HG03045 (cell line): ENCODE results near the gene OR6C74.

Source experiments
- ATAC-seq: cut with Tn5 transposase; IDR thresholded peaks from one replicate; pipeline ENCODE4 v1.9.1; 2021; ENCODE audit warnings: mild to moderate bottlenecking, moderate library complexity; ENCODE audit not compliant: unreplicated experiment

Gene OR6C74

DNA sequence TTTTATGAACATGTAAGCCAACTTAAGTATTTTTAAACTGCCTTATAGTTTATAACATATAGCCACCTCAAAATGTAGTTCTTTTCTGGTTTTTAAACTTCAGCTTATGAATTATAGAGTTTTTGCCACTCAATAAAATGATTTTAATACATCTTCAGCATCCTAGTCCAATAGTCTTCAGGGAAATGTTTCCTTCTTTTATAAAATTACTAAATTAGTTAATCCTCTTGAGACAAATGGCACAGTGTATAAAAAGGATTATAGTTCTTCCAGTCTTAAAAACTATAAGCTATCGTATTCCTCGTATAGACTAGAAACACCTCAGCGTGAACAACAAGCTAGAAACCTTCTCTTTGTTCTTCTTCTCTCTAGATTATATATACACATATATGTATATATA lies at the start of gene OR6C74:
Gene OR6C74 (plus strand): TSS at position 301 of the 400 bp plus-strand sequence. CDS start 2,679 bp downstream, outside the sequence.
- no peak for ATAC-seq

DNA sequence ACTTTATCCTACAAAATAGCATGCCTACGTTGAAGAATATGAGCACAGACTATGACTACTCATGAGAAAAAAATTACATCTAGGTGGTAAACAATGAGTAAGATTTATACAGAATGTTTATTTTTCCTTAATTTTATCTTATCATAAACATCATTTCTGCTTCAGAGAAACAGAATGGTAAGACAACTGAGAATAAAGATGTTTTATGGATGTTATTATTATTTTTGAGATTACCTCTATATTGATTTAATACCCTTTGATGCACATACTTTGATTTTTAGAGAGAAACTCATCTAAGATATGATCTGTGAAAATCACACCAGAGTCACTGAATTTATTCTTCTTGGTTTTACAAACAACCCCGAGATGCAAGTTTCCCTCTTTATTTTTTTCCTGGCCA lies 23.7 kb upstream of the OR6C74 start, which contains the start of gene OR10A7:
Gene OR10A7 (plus strand): TSS at position 301 of the 400 bp plus-strand sequence. CDS start 0 bp downstream, at position 301.
- ATAC-seq, result no peak

DNA sequence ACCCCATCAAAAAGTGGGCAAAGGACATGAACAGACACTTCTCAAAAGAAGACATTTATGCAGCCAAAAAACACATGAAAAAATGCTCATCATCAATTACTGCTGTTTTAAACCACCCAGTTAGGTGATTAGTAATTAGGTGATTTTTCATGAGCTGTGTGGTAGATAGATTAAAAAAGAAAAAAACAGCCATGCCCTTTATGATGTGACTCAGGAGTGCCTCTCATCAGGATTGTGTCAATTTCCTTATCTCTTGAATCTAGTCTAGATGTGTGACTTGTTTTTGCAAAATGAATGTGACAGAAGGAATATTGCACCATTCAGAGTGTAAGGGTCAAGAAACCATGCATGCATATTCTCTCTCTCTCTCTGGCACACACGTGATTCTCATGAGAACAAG lies 17.9 kb upstream of the OR6C74 start:
- no peak for ATAC-seq

DNA sequence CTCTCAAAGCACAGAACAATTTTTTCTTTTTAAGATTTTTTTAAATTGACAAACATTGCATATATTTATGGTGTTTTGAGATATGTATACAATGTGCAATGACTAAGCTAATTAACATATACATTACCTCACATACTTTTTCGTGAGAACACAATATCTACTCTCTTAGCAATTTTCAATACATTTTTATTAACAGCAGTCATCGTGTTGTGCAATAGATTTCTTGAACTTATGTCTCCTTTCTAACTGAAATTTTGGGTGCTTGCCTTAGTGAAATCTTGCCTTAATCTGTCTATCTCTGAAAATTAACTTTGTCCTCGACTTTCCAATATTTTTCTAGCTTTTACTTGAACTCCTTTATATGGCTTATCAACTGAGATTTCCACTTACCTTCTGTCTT lies 16.8 kb upstream of the OR6C74 start:
- ATAC-seq, result no peak

DNA sequence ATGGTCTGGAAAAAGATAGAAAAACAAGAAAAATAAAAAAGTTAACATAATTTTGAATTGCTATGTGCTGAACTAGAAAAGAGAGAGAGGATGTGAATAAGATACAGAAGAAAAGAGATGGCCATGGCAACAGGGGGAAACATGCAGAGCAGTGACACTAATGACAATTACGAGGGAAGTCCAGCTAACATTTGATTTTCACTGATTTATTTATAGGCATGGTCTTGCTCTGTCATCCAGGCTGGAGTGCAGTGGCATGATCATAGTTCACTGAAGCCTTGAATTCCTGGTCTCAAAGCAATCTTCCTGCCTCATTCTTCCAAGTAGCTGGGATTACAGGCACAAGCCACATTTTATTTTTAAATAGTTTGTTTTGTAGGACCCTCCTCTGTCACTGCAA lies 1.8 kb downstream of the OR6C74 start:
- no peak for ATAC-seq

DNA sequence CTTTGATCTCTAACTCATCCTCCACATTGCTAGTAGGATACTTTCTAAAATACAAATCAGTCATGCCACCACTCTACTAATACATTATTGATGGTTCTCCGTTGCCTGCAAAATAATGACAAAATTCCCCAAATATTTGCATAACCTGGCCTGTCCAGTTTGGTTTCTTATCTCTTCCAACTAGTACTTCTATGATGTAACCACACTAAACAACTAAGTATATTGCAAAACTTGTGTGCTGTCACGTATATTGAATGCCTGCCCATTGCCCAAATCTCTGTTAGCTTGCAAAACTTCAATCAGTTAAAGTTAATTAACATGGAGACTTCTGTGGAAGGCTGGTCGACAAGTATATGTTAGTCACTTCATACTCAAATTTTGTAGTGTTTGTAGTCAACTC lies 6.5 kb downstream of the OR6C74 start:
- ATAC-seq, result no peak

DNA sequence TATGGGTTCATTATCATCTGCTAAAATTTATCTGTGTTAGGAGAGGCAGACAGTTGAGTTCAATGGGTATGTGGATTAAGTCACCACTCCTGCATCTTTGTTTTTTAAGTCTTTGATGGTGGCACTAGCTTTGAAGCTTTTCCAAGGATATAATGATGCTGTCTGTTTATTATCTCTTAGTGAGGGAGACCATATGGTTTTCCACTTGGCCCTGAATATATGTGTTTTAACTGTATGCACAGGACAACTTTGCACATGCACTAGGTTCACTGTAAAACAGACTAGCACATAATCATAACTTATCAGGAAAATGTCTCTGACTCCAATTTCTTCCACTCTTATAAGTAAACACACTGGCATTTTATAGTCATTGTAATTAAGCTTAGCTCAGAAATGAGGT lies 8.9 kb downstream of the OR6C74 start:
- no peak for ATAC-seq

DNA sequence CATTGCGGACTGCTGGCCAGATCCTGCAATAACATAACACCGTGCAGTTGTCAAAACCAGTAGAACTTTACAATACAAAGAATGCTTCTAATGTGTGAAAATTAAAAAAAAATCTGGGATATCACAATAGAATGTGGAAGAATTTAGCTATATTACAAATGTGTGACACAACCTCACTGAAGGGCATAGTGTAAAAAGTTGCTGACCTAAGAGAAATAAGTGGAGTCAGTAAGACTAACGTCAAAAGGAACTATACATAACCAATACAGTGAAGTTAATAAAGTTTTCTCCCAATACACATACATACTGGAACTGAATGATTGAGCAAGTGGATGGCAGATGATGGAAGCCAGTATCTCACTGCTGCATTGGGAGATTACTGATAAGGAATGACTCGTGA lies 12.4 kb downstream of the OR6C74 start:
- ATAC-seq, result no peak

DNA sequence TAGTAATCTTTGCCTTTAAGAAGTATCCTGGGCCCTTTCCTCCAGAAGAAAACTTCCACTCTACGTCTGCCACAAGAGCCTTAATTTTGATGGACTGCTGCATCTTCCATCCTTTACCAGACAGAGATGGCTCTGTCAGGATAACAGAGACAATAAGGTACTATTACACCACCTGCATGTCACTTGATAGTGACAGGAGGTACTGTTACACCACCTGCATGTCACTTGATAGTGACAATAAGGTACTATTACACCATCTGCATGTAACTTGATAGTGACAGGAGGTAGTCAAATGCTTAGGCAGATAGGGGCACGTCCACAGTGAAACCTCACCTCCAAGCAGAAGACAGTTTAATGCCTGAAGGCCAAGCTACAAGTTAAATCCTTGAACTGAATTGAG lies 13.9 kb downstream of the OR6C74 start:
- no peak for ATAC-seq

DNA sequence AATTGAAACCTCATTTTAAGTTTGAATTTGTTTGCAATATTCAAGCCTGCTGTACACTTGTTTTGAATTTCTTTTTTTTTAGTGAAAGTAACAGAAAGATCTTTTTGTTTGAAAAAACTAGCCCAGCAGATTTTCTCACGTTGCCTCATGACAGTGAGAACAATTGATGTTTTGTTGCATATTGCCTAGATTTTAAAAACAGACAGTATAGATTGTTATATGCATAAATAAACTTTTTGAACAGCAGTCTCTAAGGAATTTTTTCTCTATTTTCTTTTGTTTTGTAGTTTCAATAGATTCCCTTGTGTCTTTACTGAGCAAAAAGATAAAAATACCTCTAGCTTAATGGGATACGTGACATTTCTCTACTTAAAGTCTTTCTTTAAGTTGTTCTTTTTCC lies 36.6 kb downstream of the OR6C74 start:
- ATAC-seq, result no peak

DNA sequence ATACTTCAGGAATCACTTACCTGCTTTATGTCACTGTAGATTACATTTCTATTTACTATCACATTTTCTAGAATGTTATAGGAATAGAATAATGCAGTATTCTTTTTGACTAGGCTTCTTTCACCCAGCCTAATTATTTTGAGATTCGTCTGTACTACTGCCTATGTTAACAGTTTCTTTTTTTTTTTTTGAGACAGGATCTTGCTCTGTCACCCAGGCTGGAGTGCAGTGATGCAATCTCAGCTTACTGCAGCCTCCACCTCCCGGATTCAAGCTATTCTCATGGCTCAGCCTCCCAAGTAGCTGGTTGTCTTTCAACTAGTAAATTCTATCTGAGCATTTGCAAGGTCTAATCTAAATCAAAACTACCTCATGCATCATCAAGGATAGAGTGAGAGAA lies 45.6 kb downstream of the OR6C74 start:
- ATAC-seq, result no peak
